ENCODE results near the gene ITPRIPL2.

- TF ChIP-seq, protein P1, sequence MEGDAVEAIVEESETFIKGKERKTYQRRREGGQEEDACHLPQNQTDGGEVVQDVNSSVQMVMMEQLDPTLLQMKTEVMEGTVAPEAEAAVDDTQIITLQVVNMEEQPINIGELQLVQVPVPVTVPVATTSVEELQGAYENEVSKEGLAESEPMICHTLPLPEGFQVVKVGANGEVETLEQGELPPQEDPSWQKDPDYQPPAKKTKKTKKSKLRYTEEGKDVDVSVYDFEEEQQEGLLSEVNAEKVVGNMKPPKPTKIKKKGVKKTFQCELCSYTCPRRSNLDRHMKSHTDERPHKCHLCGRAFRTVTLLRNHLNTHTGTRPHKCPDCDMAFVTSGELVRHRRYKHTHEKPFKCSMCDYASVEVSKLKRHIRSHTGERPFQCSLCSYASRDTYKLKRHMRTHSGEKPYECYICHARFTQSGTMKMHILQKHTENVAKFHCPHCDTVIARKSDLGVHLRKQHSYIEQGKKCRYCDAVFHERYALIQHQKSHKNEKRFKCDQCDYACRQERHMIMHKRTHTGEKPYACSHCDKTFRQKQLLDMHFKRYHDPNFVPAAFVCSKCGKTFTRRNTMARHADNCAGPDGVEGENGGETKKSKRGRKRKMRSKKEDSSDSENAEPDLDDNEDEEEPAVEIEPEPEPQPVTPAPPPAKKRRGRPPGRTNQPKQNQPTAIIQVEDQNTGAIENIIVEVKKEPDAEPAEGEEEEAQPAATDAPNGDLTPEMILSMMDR (conservative IDR thresholded peaks at IDR 0.05) = no peak
- TF ChIP-seq ZFX (IDR thresholded peaks at IDR 0.05) = no peak
These were observed 16.6 kb downstream of the ITPRIPL2 start for GRCh38 chr16:19130385-19130784.
